Kidney tubule cell (primary cell): ENCODE data around the gene ANKRD66.
A peak's percentile ranks its signal among the peaks of the same experiment; 100 is the strongest.

Experiments
- DNase-seq: peaks from one replicate; pipeline ENCODE4 v3.0.0-alpha.2; 2018; ENCODE audit warnings: low spot score

Gene ANKRD66

GRCh38 chr6:46790355-46790874, 43.7 kb downstream of the ANKRD66 start:
- DNase-seq: no peak

GRCh38 chr6:46792635-46793034, 45.9 kb downstream of the ANKRD66 start:
- no peak for DNase-seq

- no peak for DNase-seq
These were observed 46.4 kb downstream of the ANKRD66 start, which contains the start of gene MEP1A for GRCh38 chr6:46793138-46793537. Gene MEP1A (plus strand): TSS chr6:46793389. CDS start chr6:46793399, 10 bp downstream.

GRCh38 chr6:46794068-46794467, 47.3 kb downstream of the ANKRD66 start:
- DNase-seq: peak; percentile 39

- DNase-seq: no peak
These were observed 49.1 kb downstream of the ANKRD66 start for GRCh38 chr6:46795816-46796215.

GRCh38 chr6:46796848-46797580, 50.3 kb downstream of the ANKRD66 start:
- DNase-seq: peak; percentile 86

- peak; percentile 10 for DNase-seq
These were observed 52.9 kb downstream of the ANKRD66 start for GRCh38 chr6:46799657-46800056.

- no peak for DNase-seq
These were observed 62.1 kb downstream of the ANKRD66 start for GRCh38 chr6:46808806-46809205.
